22Rv1 (cell line): ENCODE data around the gene KIAA1958.

Source experiments
- ZFX ChIP-seq: fragments of 450-650 bp; IDR thresholded peaks from 2 replicates; pipeline ENCODE4 v1.6.1; 2017; ENCODE audit warnings: antibody characterized with exemption, borderline replicate concordance
- TF ChIP-seq, protein P1 (sequence below): fragments of 450-650 bp; IDR thresholded peaks from 2 replicates; pipeline ENCODE4 v1.5.1; 2017; ENCODE audit warnings: mild to moderate bottlenecking

DNA sequence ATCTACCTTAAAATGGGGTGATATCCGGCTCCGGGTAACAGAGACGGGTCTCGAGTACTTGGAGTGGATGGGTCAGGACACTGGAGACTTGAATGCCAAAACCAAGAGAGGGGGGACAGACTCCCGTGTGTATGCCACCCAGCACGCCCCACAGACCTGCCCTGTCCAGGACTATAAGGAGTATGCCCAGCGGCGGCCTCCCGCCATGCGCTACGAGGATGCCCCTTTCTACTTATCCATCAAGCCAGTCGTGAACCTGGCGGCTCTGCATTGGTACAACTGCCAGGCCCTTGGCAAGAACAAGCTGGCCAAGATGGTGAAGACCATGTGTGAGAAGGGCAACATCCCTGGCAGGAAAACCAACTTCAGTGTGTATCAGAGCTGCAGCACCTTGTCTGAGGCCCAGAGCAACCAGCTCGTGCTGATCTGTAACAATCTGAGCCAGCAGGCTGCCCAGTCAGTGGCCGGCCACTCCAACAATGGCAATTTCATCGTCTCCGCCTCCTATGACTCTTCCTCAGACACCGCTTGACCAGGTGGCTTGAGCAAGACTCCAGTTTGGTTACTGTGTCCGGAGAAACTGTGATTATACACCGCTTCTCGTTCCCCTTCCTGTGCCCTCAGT is 131.9 kb downstream of the KIAA1958 start:
- TF ChIP-seq, protein P1, sequence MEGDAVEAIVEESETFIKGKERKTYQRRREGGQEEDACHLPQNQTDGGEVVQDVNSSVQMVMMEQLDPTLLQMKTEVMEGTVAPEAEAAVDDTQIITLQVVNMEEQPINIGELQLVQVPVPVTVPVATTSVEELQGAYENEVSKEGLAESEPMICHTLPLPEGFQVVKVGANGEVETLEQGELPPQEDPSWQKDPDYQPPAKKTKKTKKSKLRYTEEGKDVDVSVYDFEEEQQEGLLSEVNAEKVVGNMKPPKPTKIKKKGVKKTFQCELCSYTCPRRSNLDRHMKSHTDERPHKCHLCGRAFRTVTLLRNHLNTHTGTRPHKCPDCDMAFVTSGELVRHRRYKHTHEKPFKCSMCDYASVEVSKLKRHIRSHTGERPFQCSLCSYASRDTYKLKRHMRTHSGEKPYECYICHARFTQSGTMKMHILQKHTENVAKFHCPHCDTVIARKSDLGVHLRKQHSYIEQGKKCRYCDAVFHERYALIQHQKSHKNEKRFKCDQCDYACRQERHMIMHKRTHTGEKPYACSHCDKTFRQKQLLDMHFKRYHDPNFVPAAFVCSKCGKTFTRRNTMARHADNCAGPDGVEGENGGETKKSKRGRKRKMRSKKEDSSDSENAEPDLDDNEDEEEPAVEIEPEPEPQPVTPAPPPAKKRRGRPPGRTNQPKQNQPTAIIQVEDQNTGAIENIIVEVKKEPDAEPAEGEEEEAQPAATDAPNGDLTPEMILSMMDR = no peak
- TF ChIP-seq ZFX = no peak
